Keratinocyte (primary cell): ENCODE results near the gene MEGF8.

Source experiments
- CTCF ChIP-seq, 3 experiments: IDR thresholded peaks in 1 of 3; conservative IDR thresholded peaks in 1 of 3; optimal IDR thresholded peaks in 1 of 3; 2 replicates in 2 of 3; 3 replicates in 1 of 3; pipeline versions ENCODE3 to v1.5.1; 2011; ENCODE audit warnings: low read length in 3 of 3, mild to moderate bottlenecking in 3 of 3, moderate library complexity in 2 of 3, control low read depth in 1 of 3, inconsistent platforms in 1 of 3; ENCODE audit not compliant: insufficient read depth in 2 of 3; ENCODE audit errors: extremely low read depth in 1 of 3
- EZH2 ChIP-seq: IDR thresholded peaks from one replicate; pipeline ENCODE4 v1.6.1; 2012; ENCODE audit warnings: inconsistent platforms, mild to moderate bottlenecking, low read length, moderate library complexity

DNA sequence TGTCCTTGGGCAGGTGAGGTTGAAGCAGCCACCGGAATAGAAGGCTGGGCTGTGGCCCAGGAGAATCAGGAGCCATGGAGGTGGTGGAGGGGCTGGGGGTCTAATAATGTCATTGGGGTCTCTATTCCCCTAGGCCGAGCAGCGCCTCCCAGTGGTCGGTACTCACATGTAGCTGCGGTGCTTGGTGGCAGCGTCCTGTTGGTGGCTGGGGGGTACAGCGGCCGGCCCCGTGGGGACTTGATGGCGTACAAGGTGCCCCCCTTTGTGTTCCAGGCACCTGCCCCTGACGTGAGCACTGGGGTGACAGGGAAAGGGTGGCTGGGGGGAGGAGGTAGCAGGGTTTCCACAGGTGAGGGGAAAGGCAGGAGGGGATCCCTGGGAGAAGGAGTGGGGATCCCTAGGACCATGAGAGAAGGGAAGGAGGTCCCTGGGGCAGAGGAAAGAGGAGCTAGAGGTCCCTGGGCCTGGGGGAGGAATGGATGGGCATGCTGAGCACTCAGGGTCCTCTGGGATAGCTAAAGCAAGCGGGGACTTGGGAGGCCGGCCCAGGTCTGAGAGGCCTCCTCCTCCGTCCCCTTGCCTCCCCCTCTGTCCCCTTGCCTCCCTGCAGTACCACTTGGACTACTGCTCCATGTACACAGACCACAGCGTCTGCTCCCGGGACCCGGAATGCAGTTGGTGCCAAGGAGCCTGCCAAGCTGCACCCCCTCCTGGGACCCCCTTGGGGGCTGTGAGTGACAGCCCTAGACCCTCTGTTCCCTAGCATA lies 18.1 kb downstream of the MEGF8 start:
- peak in 1 of 3 experiments; percentile 27 for TF ChIP-seq CTCF (optimal IDR thresholded peaks at IDR 0.05 in 1 of 3, IDR thresholded peaks at IDR 0.05 in 1 of 3, conservative IDR thresholded peaks at IDR 0.05 in 1 of 3; ENCODE audit: extremely low read depth in 1 of 3, insufficient read depth in 2 of 3, low read length in 3 of 3)
- no peak for TF ChIP-seq EZH2
